DMS153 (cell line): ENCODE results near the gene CNDP2.
"Not testable (repeated sequence)": the region's sequence is repeated elsewhere in the genome, so short reads cannot be mapped to it uniquely, and the experiment has no call there.

ENCODE experiments used
- DNase-seq: peaks from one replicate; lab custom pipeline; 2025; lab: John Stamatoyannopoulos, UW

Gene CNDP2

DNA sequence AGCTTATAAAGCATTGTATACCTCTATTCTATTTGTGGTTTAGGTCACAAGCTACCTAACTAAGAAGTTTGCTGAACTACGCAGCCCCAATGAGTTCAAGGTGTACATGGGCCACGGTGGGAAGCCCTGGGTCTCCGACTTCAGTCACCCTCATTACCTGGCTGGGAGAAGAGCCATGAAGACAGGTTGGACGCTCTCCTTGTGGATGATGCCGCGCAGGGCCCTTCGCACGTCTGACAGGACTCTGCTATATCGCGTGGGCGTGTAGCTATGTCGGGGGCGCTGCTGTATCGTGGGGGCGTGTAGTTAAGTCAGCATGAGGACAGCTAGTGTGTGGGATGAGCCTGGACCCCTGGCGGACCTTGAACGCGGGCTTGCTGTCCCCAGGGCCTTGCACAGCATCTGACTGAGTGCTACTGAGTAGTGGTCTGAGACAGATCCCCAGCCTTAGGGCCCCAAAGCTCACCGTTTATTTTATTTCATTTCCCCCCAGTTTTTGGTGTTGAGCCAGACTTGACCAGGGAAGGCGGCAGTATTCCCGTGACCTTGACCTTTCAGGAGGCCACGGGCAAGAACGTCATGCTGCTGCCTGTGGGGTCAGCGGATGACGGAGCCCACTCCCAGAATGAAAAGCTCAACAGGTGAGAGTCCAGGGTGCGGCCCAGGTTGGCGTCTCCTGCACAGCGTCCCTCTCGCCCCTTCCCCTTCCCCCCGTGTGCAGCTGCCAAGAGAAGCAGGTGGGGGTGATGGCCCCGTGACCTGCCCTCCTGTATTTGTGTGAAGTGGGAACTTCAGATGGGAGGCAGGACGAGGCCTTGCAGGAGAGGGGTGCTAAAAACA lies 22.5 kb downstream of the CNDP2 start:
- DNase-seq, result no peak

DNA sequence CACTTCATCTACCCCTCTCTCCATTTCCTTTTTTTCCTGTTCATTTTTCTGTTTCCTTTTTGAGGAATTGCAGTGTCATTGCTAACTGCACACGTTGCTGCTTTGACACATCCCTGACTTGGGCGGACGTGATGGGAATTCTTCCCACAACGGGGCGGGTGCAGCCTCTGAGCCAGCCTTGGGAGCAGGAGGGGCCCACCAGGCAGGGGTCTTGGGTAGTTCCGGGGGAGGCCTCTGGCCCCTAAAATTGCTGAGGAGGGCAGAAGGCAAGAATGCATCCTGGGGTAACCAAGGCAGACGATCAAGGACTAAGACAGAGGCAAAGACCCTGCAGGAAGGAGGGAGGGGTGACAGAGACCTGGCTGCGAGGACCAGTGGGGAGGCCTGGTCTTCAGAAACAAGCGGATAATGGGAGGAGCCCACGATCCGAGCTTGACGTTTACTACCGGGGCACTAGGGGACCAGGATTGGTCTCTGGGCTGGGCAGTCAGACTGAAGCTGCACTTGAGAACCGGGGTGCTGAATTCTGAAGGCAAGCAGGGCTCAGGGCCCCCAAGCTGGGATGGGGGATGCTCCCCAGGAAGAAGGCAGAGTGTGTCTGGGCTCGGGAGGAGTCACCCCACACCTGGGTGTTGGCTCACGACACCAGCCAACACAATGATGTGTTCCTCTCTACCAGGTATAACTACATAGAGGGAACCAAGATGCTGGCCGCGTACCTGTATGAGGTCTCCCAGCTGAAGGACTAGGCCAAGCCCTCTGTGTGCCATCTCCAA lies 23.3 kb downstream of the CNDP2 start:
- no peak for DNase-seq

GRCh38 chr18:74520096-74520833 lies 24.1 kb downstream of the CNDP2 start:
- no peak for DNase-seq

GRCh38 chr18:74521068-74521725 lies 25.0 kb downstream of the CNDP2 start:
- DNase-seq, result no peak

GRCh38 chr18:74522635-74523548 lies 26.7 kb downstream of the CNDP2 start:
- DNase-seq, result no peak

- peak; percentile 60 for DNase-seq
These were observed 27.9 kb downstream of the CNDP2 start for GRCh38 chr18:74524097-74524496.

- not testable (repeated sequence) for DNase-seq
These were observed 28.8 kb downstream of the CNDP2 start for GRCh38 chr18:74524915-74525314.

DNA sequence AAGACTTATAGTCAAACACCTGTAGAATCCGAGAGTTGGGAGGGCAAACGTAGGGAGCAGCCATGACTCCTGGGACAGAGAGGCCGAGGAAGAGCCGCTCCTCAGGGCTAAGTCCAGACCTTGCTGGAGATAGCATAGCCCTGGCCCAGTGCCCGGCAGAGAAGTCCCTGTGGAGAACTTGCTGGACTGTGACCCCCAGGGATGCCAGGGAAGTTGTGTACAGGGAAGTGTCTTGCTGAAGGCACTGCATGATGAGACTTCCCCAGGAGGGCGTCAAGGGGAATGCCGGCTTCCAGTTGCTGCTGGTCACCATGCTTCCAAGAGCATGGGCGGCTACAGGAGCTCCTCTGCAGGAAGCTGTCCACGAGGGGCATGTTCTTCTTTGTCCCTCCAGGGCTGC lies 29.6 kb downstream of the CNDP2 start:
- no peak for DNase-seq

DNA sequence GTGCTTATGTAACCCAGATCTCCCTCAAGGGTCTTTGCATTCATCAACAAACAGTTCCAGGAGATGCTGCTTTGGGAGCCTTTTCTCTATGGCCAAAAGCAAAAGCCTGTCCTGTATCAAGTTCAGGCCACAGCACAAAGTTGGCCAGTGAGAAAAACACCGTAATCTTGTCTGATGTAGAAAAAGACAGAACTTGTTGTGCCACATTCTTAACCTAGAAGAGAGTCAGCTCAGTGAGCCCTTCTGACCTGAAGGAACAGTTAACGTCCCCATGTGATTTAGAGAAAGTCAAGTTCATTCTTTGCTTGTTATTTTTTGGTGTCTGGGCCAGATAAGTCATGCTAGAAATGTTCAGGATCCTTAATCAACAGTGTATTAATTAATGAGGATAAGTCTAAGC lies 30.3 kb downstream of the CNDP2 start:
- no peak for DNase-seq

DNA sequence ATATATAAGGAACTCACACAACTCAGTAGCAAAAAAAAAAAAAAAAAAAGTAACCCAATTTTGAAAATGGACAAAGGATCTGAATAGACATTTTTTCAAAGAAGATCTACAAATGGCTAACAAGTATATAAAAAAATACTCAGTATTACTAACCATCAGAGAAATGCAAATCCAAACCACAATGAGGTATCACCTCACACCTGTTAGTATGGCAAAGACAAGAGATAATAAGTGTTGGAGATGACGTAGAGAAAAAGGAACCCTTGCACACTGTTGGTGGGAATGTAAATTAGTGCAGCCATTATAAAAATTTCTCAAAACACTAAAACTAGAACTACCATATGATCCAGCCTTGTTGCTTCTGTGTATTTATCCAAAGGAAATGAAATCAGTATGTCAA lies 32.3 kb downstream of the CNDP2 start:
- no peak for DNase-seq

DNA sequence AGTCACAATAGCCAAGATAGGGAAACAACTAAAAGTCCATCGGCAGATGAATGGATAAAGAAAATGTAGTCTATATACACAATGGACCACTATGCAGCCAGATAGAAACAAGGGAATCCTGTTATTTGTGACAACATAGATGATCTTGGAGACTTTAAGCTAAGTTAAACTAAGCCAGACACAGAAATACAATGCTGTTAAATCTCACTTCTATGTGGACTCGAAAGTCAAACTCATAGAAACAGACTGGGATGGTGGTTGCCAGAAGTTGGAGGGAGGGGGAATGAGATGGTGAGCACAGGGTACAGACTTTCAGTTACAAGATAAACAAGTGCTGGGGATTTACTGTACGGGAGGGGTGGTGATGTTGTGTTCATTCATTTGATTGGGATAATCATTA lies 32.8 kb downstream of the CNDP2 start:
- no peak for DNase-seq

DNA sequence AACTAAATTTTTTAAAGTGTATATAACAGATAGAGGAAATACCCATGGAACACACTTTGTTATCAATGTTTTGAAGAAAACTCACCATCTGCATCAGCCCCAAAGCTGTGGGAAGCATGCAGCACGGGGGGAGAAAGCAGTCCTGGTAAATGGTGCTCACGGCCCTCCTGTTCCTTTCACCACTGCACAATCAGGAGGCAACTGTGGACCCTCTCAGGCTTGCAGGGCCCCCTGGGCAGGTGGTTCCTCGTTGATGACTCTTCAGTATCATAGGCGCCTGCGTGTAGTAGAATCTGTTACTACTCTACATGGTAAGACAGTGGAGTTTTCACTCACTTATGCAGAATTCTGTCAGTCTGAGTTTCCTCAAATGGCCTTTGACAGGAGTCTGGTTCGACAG lies 33.2 kb downstream of the CNDP2 start:
- DNase-seq, result no peak

DNA sequence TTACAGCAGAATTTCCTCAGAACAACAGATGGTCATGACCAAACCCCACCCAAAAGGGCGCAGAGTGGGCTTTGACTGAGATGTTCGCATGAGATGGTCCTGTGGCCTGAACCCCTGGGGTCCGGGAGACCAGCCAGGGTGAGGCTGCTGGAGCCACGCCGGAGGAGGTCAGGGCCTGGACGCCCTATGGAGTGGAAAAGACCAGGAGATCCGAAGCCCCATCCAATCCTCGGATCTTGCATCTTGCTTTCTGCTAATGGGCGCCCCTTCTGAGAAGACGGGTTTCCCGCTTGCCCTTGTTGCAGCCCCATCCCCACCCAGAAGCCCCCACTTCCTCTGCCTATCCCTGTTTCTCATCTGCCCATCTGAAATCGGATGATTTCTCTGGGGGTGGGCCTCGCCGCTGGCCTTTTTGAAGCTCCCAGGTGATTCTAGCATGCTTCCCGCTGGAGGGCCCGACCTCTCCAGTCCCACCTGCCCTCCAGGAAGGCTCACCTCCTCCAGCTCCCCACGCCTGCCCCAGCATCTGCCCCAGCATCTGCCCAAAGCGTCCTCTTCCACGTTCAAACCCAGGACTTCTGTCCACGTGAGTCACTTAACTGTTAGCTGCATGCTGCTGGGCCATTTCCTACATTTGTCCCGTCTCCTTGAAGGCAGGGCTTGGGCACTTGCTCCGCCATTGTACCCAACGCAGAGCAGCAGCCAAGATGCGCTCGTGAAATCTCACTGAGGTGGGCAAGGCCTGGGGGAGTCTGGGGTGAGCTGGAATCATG lies 33.8 kb downstream of the CNDP2 start:
- DNase-seq, result no peak

DNA sequence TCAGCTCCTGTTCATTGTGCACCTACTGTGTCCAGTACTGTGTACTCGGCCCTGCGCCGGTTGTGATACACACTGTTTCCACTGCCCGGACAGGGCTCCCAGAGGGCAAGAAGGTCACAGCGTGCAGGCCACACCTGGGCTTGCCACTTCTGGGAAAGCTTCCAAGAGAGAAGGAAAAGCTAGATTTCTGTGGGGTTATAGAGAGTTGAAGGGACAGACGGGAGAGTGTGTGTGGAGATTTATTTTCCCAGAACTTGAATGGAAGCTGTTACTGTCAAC lies 34.4 kb downstream of the CNDP2 start:
- no peak for DNase-seq

GRCh38 chr18:74531043-74531442 lies 34.9 kb downstream of the CNDP2 start:
- no peak for DNase-seq

GRCh38 chr18:74532511-74533025 lies 36.4 kb downstream of the CNDP2 start:
- no peak for DNase-seq

GRCh38 chr18:74533666-74534065 lies 37.5 kb downstream of the CNDP2 start:
- DNase-seq, result no peak

DNA sequence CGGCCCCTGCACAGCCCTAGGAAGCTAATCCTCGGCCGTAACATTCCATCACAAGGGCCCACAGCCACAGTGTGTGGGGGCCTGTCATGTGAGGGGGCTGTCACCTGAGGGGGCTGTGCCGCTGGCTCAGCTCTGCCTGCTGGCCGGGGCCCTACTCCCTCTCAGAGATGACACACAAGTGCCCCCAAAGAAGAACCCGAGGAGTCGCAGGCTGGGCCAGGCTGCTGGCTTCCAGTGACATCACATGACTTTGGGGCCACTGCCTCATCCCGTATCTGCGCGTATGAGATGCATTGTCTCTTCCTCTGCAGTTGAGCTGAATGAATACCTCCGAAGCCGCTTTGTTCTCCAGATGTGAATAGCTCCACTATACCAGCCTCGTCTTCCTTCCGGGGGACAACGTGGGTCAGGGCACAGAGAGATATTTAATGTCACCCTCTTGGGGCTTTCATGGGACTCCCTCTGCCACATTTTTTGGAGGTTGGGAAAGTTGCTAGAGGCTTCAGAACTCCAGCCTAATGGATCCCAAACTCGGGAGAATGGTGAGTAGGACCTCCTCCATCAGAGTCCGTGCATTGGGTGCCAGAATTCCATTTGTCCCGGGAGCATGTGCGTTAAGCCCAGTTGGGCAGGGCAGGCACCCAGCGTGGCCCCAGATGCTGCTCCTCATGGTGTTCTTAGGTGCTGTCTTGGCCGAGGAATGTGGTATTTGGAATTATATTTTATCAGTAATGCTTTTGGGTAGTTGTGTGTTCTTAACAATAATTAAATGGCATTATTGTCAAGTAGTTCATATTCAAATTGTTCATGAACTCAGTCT lies 38.2 kb downstream of the CNDP2 start, which contains the start of gene CNDP1:
Gene CNDP1, plus strand, starts transcription at position 351 of the 820 bp plus-strand sequence. Its CDS starts 168 bp downstream, at position 519.
- no peak for DNase-seq

DNA sequence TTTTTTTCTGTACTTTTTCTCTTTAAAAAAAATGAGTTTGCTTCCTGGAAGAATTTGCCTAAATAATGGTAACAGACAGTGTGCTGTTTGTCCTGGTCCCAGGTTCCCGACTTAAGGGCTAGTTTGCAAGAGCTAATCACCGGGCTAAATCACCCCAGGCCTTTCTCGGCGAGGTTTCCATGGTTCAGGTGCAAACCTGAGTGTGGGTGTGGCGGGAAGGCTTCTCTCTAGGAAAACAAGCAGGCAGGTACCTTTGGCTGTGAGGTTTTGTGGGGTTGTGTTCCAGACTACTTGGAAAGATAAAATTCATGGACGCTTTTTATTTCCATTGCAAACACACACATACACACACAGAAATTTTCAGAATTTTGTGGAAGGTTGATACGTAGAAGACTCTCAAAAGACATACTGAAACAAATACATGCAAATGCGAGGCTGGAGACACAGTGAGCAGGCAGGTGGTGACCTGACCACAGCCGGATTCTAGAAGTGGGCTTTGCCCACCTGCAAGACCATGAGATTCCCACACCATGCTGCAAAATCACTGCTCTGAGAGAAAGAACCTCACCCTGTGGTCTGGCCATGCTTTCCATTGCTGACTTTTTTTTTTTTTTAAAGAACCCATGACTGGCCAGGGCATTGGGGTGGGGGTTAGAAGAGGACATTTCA lies 39.0 kb downstream of the CNDP2 start:
- DNase-seq, result no peak
